Astrocyte of the hippocampus (primary cell): ENCODE data around the gene COL26A1.

ENCODE experiments used
- DNase-seq: peaks from one replicate; pipeline ENCODE4 v3.0.0; 2011; ENCODE audit warnings: low read depth, low spot score

COL26A1 gene

GRCh38 chr7:101533103-101533465 is 170.4 kb downstream of the COL26A1 start:
- no peak for DNase-seq

- DNase-seq: no peak
These were observed 171.5 kb downstream of the COL26A1 start for GRCh38 chr7:101534015-101534803.

GRCh38 chr7:101534873-101535272 is 172.2 kb downstream of the COL26A1 start:
- no peak for DNase-seq

- DNase-seq: peak; percentile 59
These were observed 172.7 kb downstream of the COL26A1 start for GRCh38 chr7:101535351-101535751.

- peak; percentile 21 for DNase-seq
These were observed 173.6 kb downstream of the COL26A1 start for GRCh38 chr7:101536232-101536631.

GRCh38 chr7:101536668-101537067 is 174.0 kb downstream of the COL26A1 start:
- no peak for DNase-seq

GRCh38 chr7:101537205-101537604 is 174.5 kb downstream of the COL26A1 start:
- DNase-seq: peak; percentile 49

- DNase-seq: no peak
These were observed 175.4 kb downstream of the COL26A1 start for GRCh38 chr7:101537935-101538595.

GRCh38 chr7:101538596-101539459 is 176.2 kb downstream of the COL26A1 start:
- peak; percentile 75 for DNase-seq

GRCh38 chr7:101539784-101540183 is 177.1 kb downstream of the COL26A1 start:
- DNase-seq: no peak

- peak; percentile 75 for DNase-seq
These were observed 180.0 kb downstream of the COL26A1 start for GRCh38 chr7:101542527-101543241.

- no peak for DNase-seq
These were observed 180.6 kb downstream of the COL26A1 start for GRCh38 chr7:101543242-101543766.

GRCh38 chr7:101543846-101544245 is 181.2 kb downstream of the COL26A1 start:
- no peak for DNase-seq

GRCh38 chr7:101545441-101546190 is 182.9 kb downstream of the COL26A1 start:
- DNase-seq: no peak

- DNase-seq: no peak
These were observed 183.7 kb downstream of the COL26A1 start for GRCh38 chr7:101546308-101546936.

- no peak for DNase-seq
These were observed 184.6 kb downstream of the COL26A1 start for GRCh38 chr7:101547022-101547915.

GRCh38 chr7:101547916-101548661 is 185.4 kb downstream of the COL26A1 start:
- DNase-seq: no peak

GRCh38 chr7:101549734-101550133 is 187.1 kb downstream of the COL26A1 start:
- no peak for DNase-seq
